GM21515 (cell line): Measurements from ENCODE around the gene MYO3A.

Source experiments
- ATAC-seq: cut with Tn5 transposase; IDR thresholded peaks from one replicate; pipeline ENCODE4 v1.9.1; 2021; ENCODE audit not compliant: unreplicated experiment

MYO3A gene

GRCh38 chr10:26254616-26255015 lies 320.6 kb downstream of the MYO3A start:
- ATAC-seq = no peak

DNA sequence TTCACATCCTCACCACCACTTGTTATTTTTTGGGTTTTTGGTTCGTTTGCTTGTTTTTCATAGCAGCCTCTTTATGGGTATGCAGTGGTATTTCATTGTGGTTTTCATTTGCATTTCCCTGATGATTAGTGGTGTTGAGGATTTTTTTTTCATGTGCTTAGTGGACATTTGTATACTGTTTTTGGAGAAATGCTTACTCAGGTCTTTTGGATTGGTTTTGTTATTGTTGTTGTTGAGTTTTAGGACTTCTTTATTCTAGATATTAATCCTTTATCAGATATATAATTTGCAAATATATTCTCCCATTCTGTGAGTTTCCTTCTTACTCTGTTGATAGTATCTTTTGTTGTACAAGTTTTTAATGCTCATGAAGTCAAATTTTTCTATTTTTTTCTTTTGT lies 325.3 kb downstream of the MYO3A start:
- no peak for ATAC-seq
